Adipose tissue (tissue), 3 donors: Measurements from ENCODE around the gene MMP25. TPM values are rescaled to one million over a fixed set of nuclear protein-coding genes. Genes with fewer than 3 reads are reported as not detected.
"Not testable (repeated sequence)": the region's sequence is repeated elsewhere in the genome, so short reads cannot be mapped to it uniquely, and the experiment has no call there.

Experiments used
- H3K27ac ChIP-seq: one replicate; pipeline ENCODE4 v1.5.1; 2013; ENCODE audit warnings: low read depth, low read length
- WGBS, 3 donors: extraction: QIAGEN DNeasy Blood & Tissue Kit; methylation state at CpG; one replicate each; pipeline ENCODE4 v1.1.7; 2013; 5-methylcytosine and 5-hydroxymethylcytosine counted together
- polyA plus RNA-seq, 3 donors: library from polyadenylated mRNA; stranded (reverse); fragments of 200-250 nt; gene quantifications; one replicate each; pipeline ENCODE4 v1.2.3, GENCODE V29; 2013
- donor health status: healthy with polysubstance abuse.
- donor health status: Bipolar disorder and iron deficiency.
- donor health status: healthy.

Gene MMP25
- polyA plus RNA-seq, 3 donors, result 0.84 to 57.3 (median 11.4) TPM

GRCh38 chr16:3063625-3064386 is 17.4 kb downstream of the MMP25 start:
- WGBS, 3 donors, result 92 to 98% (median 93%) methylated on average over 8 of the region's 8 CpGs
- H3K27ac ChIP-seq, result no peak overlapping the region

GRCh38 chr16:3065069-3065741 is 18.8 kb downstream of the MMP25 start, which contains the start of gene IL32:
TSS of gene IL32 (plus strand) at chr16:3065640. CDS start at chr16:3065812, 172 bp downstream.
- 33 to 45% (median 34%) methylated on average over 13 of the region's 13 CpGs for WGBS, 3 donors
- no peak within 1 kb of the TSS for H3K27ac ChIP-seq

- whole genome bisulfite sequencing, 3 donors, result 55 to 61% (median 58%) methylated on average over 26 of the region's 26 CpGs
- no peak overlapping the region for H3K27ac ChIP-seq
These were observed 19.5 kb downstream of the MMP25 start for GRCh38 chr16:3065742-3066439.

GRCh38 chr16:3066440-3066748 is 20.0 kb downstream of the MMP25 start:
- WGBS, 3 donors, result 73 to 79% (median 74%) methylated on average over 7 of the region's 7 CpGs

GRCh38 chr16:3068487-3068886 is 22.1 kb downstream of the MMP25 start:
- H3K27ac ChIP-seq, result no peak overlapping the region
- WGBS, 3 donors, result 58 to 74% (median 68%) methylated on average over 4 of the region's 4 CpGs

More at GRCh38 chr16:3066440-3066748, 20.0 kb downstream of the MMP25 start:
- no peak overlapping the region for H3K27ac ChIP-seq

- not testable (repeated sequence) for H3K27ac ChIP-seq
- WGBS, 3 donors, result 88 to 93% (median 88%) methylated on average over 10 of the region's 11 CpGs
These were observed 22.8 kb downstream of the MMP25 start for GRCh38 chr16:3069146-3069545.

GRCh38 chr16:3070608-3071111 is 24.3 kb downstream of the MMP25 start:
- WGBS, 3 donors, result 84 to 90% (median 90%) methylated on average over 9 of the region's 9 CpGs
- H3K27ac ChIP-seq, result no peak overlapping the region

GRCh38 chr16:3071655-3072054 is 25.3 kb downstream of the MMP25 start:
- 77 to 90% (median 90%) methylated on average over 7 of the region's 7 CpGs for WGBS, 3 donors
- no peak overlapping the region for H3K27ac ChIP-seq

GRCh38 chr16:3072148-3072547 is 25.8 kb downstream of the MMP25 start:
- WGBS, 3 donors, result 38 to 67% (median 48%) methylated on average over 3 of the region's 4 CpGs
- H3K27ac ChIP-seq, result not testable (repeated sequence)

- WGBS, 3 donors, result 56 to 62% (median 60%) methylated on average over 1 to 15 of the region's 18 CpGs
- H3K27ac ChIP-seq, result not testable (repeated sequence)
These were observed 26.4 kb downstream of the MMP25 start for GRCh38 chr16:3072576-3073263.

- H3K27ac ChIP-seq, result no peak overlapping the region
- 80 to 91% (median 86%) methylated on average over 7 of the region's 7 CpGs for WGBS, 3 donors
These were observed 27.1 kb downstream of the MMP25 start for GRCh38 chr16:3073448-3073847.

- no peak overlapping the region for H3K27ac ChIP-seq
- WGBS, 3 donors, result 45 to 64% (median 49%) methylated on average over 8 to 9 of the region's 9 CpGs
These were observed 28.6 kb downstream of the MMP25 start for GRCh38 chr16:3074860-3075522.

- no peak overlapping the region for H3K27ac ChIP-seq
- 37 to 53% (median 43%) methylated on average over 10 of the region's 10 CpGs for WGBS, 3 donors
These were observed 29.2 kb downstream of the MMP25 start for GRCh38 chr16:3075523-3075915.

GRCh38 chr16:3075946-3076345 is 29.6 kb downstream of the MMP25 start:
- 78 to 90% (median 89%) methylated on average over 6 of the region's 6 CpGs for WGBS, 3 donors
- not testable (repeated sequence) for H3K27ac ChIP-seq

- H3K27ac ChIP-seq, result no peak overlapping the region
- 60 to 67% (median 66%) methylated on average over 6 of the region's 6 CpGs for WGBS, 3 donors
These were observed 30.2 kb downstream of the MMP25 start for GRCh38 chr16:3076577-3076976.

GRCh38 chr16:3080024-3080423 is 33.7 kb downstream of the MMP25 start:
- 88 to 93% (median 92%) methylated on average over 17 of the region's 17 CpGs for WGBS, 3 donors
- no peak overlapping the region for H3K27ac ChIP-seq

- H3K27ac ChIP-seq, result not testable (repeated sequence)
- 95 to 97% (median 95%) methylated on average over 13 of the region's 13 CpGs for WGBS, 3 donors
These were observed 35.6 kb downstream of the MMP25 start for GRCh38 chr16:3081957-3082356.

GRCh38 chr16:3083408-3083807 is 37.0 kb downstream of the MMP25 start:
- H3K27ac ChIP-seq, result not testable (repeated sequence)
- WGBS, 3 donors, result 92 to 94% (median 93%) methylated on average over 8 of the region's 8 CpGs
